Measurements from ENCODE around the gene LDLRAD3. TPM values are rescaled to one million over a fixed set of nuclear protein-coding genes. Genes with fewer than 3 reads are reported as not detected.

Gene LDLRAD3
- total RNA-seq, 1 experiment from 2014 or later = 19.0 TPM

DNA sequence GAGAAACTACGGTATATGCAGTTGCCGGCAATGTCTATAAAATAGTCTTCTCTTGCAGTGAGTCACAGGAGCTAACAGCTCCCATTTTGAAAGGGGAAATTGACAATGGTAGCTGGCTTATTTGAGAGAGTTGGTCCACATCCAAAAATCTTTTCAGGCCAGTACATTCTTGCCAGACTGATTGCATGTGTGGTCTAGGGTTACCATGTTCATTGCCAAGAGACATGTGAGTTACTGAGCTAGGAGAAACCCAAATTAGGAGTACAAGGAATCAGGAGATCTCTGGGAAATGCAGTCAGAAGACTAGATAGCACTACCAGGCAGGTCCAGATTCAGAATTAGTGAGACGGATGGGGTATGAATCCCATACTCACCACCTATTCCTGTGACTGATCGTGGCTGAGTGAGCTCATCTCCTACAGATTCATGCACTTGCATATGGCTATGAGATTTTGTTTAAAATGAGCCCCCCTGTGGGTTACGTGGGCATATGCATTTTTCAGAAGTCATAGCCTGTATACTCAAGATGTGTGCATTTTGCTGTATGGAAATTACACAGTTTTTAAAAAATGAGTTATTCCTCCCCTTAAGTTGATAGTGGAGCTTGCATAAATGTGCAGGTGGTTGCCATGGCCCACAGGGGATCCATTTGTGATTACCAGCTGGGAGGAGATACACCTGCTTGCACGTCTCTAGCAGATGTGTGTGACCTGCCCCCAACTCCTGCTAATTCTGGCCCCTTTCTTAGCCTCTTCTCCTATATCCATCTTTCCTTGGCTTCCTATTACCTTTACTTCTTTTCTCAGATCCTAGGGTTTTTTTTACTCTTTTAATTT is 242.7 kb downstream of the LDLRAD3 start:
- Histone ChIP-seq H2AFZ (ENCODE audit: low read depth, low read length, poor library complexity, severe bottlenecking) (no peak overlapping the region), H3K9me3 (ENCODE audit: control insufficient read depth in 1 of 2, insufficient read depth in 1 of 2, low read depth in 1 of 2, low read length in 2 of 2) (no peaks in the 10 kb centered on the region), H3K4me1 (ENCODE audit: control insufficient read depth in 1 of 2, insufficient read depth in 2 of 2, low read length in 2 of 2) (no peaks in the 10 kb centered on the region), H3K27me3 (ENCODE audit: insufficient read depth, low read length) (no peaks in the 10 kb centered on the region), H3K4me3 (replicated peaks in 1 of 2; ENCODE audit: low read depth in 1 of 2, low read length in 2 of 2) (no peak overlapping the region), H3K9ac (ENCODE audit: low read length) (no peak overlapping the region), H3K9me2 (ENCODE audit: insufficient read depth) (no peaks in the 10 kb centered on the region), H3K79me2 (ENCODE audit: insufficient read depth, low read length) (no peaks in the 10 kb centered on the region), H3K36me3 (ENCODE audit: control insufficient read depth in 1 of 2, insufficient read depth in 2 of 2, low read length in 2 of 2) (no peaks in the 10 kb centered on the region), H3K27ac (ENCODE audit: low read depth, low read length) (no peak overlapping the region), H3K4me2 (ENCODE audit: low read length) (no peak overlapping the region), H4K20me1 (ENCODE audit: insufficient read depth) (no peaks in the 10 kb centered on the region)
- DNase-seq (ENCODE audit: low read depth, low spot score) = no peak
- ChIA-PET RAD21 (ENCODE audit: low non-redundant PET in 1 of 2, low total read pairs in 2 of 2, uncharacterized antibody in 2 of 2, unreplicated experiment in 2 of 2) (no interaction called here), CTCF (no interaction called here), POLR2A (no interaction called here)
- no peak for TF ChIP-seq JUND (IDR thresholded peaks at IDR 0.05)
- TF ChIP-seq SP1 (IDR thresholded peaks at IDR 0.05; ENCODE audit: low read depth) = no peak
- TF ChIP-seq, protein P1, sequence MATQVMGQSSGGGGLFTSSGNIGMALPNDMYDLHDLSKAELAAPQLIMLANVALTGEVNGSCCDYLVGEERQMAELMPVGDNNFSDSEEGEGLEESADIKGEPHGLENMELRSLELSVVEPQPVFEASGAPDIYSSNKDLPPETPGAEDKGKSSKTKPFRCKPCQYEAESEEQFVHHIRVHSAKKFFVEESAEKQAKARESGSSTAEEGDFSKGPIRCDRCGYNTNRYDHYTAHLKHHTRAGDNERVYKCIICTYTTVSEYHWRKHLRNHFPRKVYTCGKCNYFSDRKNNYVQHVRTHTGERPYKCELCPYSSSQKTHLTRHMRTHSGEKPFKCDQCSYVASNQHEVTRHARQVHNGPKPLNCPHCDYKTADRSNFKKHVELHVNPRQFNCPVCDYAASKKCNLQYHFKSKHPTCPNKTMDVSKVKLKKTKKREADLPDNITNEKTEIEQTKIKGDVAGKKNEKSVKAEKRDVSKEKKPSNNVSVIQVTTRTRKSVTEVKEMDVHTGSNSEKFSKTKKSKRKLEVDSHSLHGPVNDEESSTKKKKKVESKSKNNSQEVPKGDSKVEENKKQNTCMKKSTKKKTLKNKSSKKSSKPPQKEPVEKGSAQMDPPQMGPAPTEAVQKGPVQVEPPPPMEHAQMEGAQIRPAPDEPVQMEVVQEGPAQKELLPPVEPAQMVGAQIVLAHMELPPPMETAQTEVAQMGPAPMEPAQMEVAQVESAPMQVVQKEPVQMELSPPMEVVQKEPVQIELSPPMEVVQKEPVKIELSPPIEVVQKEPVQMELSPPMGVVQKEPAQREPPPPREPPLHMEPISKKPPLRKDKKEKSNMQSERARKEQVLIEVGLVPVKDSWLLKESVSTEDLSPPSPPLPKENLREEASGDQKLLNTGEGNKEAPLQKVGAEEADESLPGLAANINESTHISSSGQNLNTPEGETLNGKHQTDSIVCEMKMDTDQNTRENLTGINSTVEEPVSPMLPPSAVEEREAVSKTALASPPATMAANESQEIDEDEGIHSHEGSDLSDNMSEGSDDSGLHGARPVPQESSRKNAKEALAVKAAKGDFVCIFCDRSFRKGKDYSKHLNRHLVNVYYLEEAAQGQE (IDR thresholded peaks at IDR 0.05; ENCODE audit: low read depth) = no peak
- no peak for TF ChIP-seq YY1 (IDR thresholded peaks at IDR 0.05; ENCODE audit: extremely low read depth, insufficient replicate concordance, low read depth, low read length)
- no peak for TF ChIP-seq CEBPB (IDR thresholded peaks at IDR 0.05; ENCODE audit: low read depth)
- TF ChIP-seq SIN3A (IDR thresholded peaks at IDR 0.05; ENCODE audit: low read depth) = no peak
- no peak for TF ChIP-seq EGR1 (IDR thresholded peaks at IDR 0.05; ENCODE audit: low read depth)
- TF ChIP-seq CBX3 (IDR thresholded peaks at IDR 0.05; ENCODE audit: low read depth) = no peak
- TF ChIP-seq, protein P2, sequence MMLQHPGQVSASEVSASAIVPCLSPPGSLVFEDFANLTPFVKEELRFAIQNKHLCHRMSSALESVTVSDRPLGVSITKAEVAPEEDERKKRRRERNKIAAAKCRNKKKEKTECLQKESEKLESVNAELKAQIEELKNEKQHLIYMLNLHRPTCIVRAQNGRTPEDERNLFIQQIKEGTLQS (IDR thresholded peaks at IDR 0.05) = no peak
- no peak for TF ChIP-seq SRF (IDR thresholded peaks at IDR 0.05; ENCODE audit: low read depth)
- TF ChIP-seq, protein P3, sequence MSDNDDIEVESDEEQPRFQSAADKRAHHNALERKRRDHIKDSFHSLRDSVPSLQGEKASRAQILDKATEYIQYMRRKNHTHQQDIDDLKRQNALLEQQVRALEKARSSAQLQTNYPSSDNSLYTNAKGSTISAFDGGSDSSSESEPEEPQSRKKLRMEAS (IDR thresholded peaks at IDR 0.05) = no peak
- TF ChIP-seq RAD21 (IDR thresholded peaks at IDR 0.05; ENCODE audit: low read depth) = no peak
- TF ChIP-seq, protein P4, sequence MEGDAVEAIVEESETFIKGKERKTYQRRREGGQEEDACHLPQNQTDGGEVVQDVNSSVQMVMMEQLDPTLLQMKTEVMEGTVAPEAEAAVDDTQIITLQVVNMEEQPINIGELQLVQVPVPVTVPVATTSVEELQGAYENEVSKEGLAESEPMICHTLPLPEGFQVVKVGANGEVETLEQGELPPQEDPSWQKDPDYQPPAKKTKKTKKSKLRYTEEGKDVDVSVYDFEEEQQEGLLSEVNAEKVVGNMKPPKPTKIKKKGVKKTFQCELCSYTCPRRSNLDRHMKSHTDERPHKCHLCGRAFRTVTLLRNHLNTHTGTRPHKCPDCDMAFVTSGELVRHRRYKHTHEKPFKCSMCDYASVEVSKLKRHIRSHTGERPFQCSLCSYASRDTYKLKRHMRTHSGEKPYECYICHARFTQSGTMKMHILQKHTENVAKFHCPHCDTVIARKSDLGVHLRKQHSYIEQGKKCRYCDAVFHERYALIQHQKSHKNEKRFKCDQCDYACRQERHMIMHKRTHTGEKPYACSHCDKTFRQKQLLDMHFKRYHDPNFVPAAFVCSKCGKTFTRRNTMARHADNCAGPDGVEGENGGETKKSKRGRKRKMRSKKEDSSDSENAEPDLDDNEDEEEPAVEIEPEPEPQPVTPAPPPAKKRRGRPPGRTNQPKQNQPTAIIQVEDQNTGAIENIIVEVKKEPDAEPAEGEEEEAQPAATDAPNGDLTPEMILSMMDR (IDR thresholded peaks at IDR 0.05 in 2 of 3, conservative IDR thresholded peaks at IDR 0.05 in 1 of 3; ENCODE audit: borderline replicate concordance in 1 of 3, insufficient read depth in 1 of 3, low read depth in 2 of 3, low read length in 2 of 3) = no peak
- TF ChIP-seq, protein P5, sequence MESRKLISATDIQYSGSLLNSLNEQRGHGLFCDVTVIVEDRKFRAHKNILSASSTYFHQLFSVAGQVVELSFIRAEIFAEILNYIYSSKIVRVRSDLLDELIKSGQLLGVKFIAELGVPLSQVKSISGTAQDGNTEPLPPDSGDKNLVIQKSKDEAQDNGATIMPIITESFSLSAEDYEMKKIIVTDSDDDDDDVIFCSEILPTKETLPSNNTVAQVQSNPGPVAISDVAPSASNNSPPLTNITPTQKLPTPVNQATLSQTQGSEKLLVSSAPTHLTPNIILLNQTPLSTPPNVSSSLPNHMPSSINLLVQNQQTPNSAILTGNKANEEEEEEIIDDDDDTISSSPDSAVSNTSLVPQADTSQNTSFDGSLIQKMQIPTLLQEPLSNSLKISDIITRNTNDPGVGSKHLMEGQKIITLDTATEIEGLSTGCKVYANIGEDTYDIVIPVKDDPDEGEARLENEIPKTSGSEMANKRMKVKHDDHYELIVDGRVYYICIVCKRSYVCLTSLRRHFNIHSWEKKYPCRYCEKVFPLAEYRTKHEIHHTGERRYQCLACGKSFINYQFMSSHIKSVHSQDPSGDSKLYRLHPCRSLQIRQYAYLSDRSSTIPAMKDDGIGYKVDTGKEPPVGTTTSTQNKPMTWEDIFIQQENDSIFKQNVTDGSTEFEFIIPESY (IDR thresholded peaks at IDR 0.05; ENCODE audit: extremely low read depth, insufficient replicate concordance, low read length) = no peak
- TF ChIP-seq EZH2 (IDR thresholded peaks at IDR 0.05) = no peak
- TF ChIP-seq EZH2phosphoT487 (IDR thresholded peaks at IDR 0.05; ENCODE audit: borderline replicate concordance) = no peak
- no peak for TF ChIP-seq POLR2A (IDR thresholded peaks at IDR 0.05; ENCODE audit: borderline replicate concordance, extremely low read depth, insufficient read depth, insufficient read length)
- no TSS peak for BruUV-seq (replicated peaks)
- no peak for ATAC-seq
- intact Hi-C loops (cut with micrococcal nuclease) = loop anchor here (1.0 kb wide), 1 partner anchor 29 kb away; no protein-coding TSS in a partner anchor
